Activated CD4-positive, alpha-beta T cell treated with anti-CD3 and anti-CD28 coated beads, Interleukin-2, amount 50 U/mL, for 4 hours (primary cell): ENCODE results near the gene RALGAPA1.
A peak's percentile ranks its signal among the peaks of the same experiment; 100 is the strongest.
"Not testable (repeated sequence)": the region's sequence is repeated elsewhere in the genome, so short reads cannot be mapped to it uniquely, and the experiment has no call there.

Experiments
- DNase-seq, 2 experiments: peaks; one replicate each; pipeline ENCODE4 v3.0.0-alpha.2; 2020

RALGAPA1 gene

GRCh38 chr14:35696119-35696518 lies 113.0 kb downstream of the RALGAPA1 start:
- DNase-seq = no peak

- no peak for DNase-seq
These were observed 113.4 kb downstream of the RALGAPA1 start for GRCh38 chr14:35695647-35696046.

GRCh38 chr14:35695072-35695471 lies 114.0 kb downstream of the RALGAPA1 start:
- no peak for DNase-seq

GRCh38 chr14:35689000-35689460 lies 120.1 kb downstream of the RALGAPA1 start:
- no peak for DNase-seq

GRCh38 chr14:35688126-35688826 lies 120.8 kb downstream of the RALGAPA1 start:
- DNase-seq = no peak

GRCh38 chr14:35687335-35687939 lies 121.7 kb downstream of the RALGAPA1 start:
- peak; percentile 4 to 12 for DNase-seq

GRCh38 chr14:35683688-35684087 lies 125.4 kb downstream of the RALGAPA1 start:
- not testable (repeated sequence) for DNase-seq

- no peak for DNase-seq
These were observed 126.3 kb downstream of the RALGAPA1 start for GRCh38 chr14:35682802-35683201.

GRCh38 chr14:35678403-35679028 lies 130.6 kb downstream of the RALGAPA1 start:
- DNase-seq = no peak

GRCh38 chr14:35669782-35670181 lies 139.3 kb downstream of the RALGAPA1 start:
- no peak for DNase-seq

- DNase-seq = no peak
These were observed 142.6 kb downstream of the RALGAPA1 start for GRCh38 chr14:35666429-35667043.

GRCh38 chr14:35661875-35662274 lies 147.2 kb downstream of the RALGAPA1 start:
- no peak for DNase-seq

GRCh38 chr14:35653045-35653444 lies 156.1 kb downstream of the RALGAPA1 start:
- no peak for DNase-seq

- DNase-seq = no peak
These were observed 165.6 kb downstream of the RALGAPA1 start for GRCh38 chr14:35643513-35643912.

GRCh38 chr14:35637851-35638250 lies 171.2 kb downstream of the RALGAPA1 start:
- DNase-seq = no peak

- DNase-seq = no peak
These were observed 171.8 kb downstream of the RALGAPA1 start for GRCh38 chr14:35637269-35637668.

GRCh38 chr14:35632676-35633075 lies 176.4 kb downstream of the RALGAPA1 start:
- no peak for DNase-seq

GRCh38 chr14:35632271-35632670 lies 176.8 kb downstream of the RALGAPA1 start:
- no peak for DNase-seq

GRCh38 chr14:35631071-35631805 lies 177.9 kb downstream of the RALGAPA1 start:
- DNase-seq = no peak

- no peak for DNase-seq
These were observed 180.1 kb downstream of the RALGAPA1 start for GRCh38 chr14:35628989-35629388.

- DNase-seq = not testable (repeated sequence)
These were observed 182.1 kb downstream of the RALGAPA1 start for GRCh38 chr14:35626947-35627346.

GRCh38 chr14:35621996-35622395 lies 187.1 kb downstream of the RALGAPA1 start:
- DNase-seq = not testable (repeated sequence)

- not testable (repeated sequence) for DNase-seq
These were observed 189.1 kb downstream of the RALGAPA1 start for GRCh38 chr14:35619998-35620397.
